ENCODE data around the gene TAS1R2. TPM values are rescaled to one million over a fixed set of nuclear protein-coding genes. Genes with fewer than 3 reads are reported as not detected.

Gene TAS1R2
- polyA plus RNA-seq, 2 of the 4 experiments (the other 2 are of a cell fraction): not detected

DNA sequence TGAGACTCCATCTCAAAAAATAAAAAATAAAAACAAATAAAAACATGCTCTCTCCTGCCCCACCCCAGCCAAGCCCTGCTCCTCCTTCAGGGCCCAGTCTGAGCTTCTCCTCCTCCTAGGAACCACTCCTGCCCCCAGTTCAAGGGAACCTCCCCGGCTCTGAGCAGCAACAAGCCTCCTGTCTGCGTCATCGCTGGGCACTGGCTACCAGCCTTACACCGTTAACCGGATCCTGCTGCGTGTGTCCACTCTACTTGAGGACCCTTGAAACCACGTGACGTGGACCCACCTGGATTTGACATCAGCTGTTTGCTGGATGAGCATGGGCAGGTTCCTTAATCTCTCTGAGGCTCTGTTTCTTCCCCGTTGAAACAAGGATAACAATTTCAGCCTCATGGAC is 1.6 kb upstream of the TAS1R2 start:
- no peak overlapping the region for H3K27ac ChIP-seq
- TF ChIP-seq, protein P1, sequence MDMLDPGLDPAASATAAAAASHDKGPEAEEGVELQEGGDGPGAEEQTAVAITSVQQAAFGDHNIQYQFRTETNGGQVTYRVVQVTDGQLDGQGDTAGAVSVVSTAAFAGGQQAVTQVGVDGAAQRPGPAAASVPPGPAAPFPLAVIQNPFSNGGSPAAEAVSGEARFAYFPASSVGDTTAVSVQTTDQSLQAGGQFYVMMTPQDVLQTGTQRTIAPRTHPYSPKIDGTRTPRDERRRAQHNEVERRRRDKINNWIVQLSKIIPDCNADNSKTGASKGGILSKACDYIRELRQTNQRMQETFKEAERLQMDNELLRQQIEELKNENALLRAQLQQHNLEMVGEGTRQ (IDR thresholded peaks at IDR 0.05): no peak
- TF ChIP-seq MAZ (IDR thresholded peaks at IDR 0.05; ENCODE audit: borderline replicate concordance, low read depth, low read length) (no peak), HEYL (CRISPR knock-in tag; IDR thresholded peaks at IDR 0.05) (no peak), HOXB5 (CRISPR knock-in tag; IDR thresholded peaks at IDR 0.05) (no peak)
- no peak overlapping the region for H3K4me2 ChIP-seq
- FAIRE-seq: no peak
- no peak for DNase-seq (ENCODE audit: low read depth in 1 of 2, low spot score in 1 of 2)
- ChIA-PET CTCF (interaction anchor here (0.9 to 1.9 kb wide), 2 partner anchors 14 to 264 kb away, joined by 4 to 10 read pairs; no protein-coding TSS in a partner anchor), POLR2A (no interaction called here)
- no peaks in the 10 kb centered on the region for H3K9me3 ChIP-seq
- no peak overlapping the region for H3K4me3 ChIP-seq
- 58% methylated on average over 6 of the region's 9 CpGs for WGBS (ENCODE audit: missing lambda C conversion rate)
- H3K4me1 ChIP-seq: no peaks in the 10 kb centered on the region
- ATAC-seq: no peak

GRCh38 chr1:18858070-18858688 is 1.3 kb downstream of the TAS1R2 start:
- TF ChIP-seq POLR2AphosphoS2 (conservative IDR thresholded peaks at IDR 0.05; ENCODE audit: low read length) (no peak), ESRRA (IDR thresholded peaks at IDR 0.05; ENCODE audit: borderline replicate concordance, low read length) (no peak), EP300 (IDR thresholded peaks at IDR 0.05) (no peak), CBX8 (IDR thresholded peaks at IDR 0.05) (no peak), NFE2L2 (conservative IDR thresholded peaks at IDR 0.05; ENCODE audit: low read length) (no peak), ATOH8 (CRISPR knock-in tag; IDR thresholded peaks at IDR 0.05; ENCODE audit: low read depth) (no peak), HOXA7 (CRISPR knock-in tag; IDR thresholded peaks at IDR 0.05) (no peak), BCL3 (IDR thresholded peaks at IDR 0.05) (no peak), MAZ (IDR thresholded peaks at IDR 0.05; ENCODE audit: borderline replicate concordance, low read depth, low read length) (no peak), ZFP36 (IDR thresholded peaks at IDR 0.05; ENCODE audit: borderline replicate concordance, partially characterized antibody) (no peak), ZNF302 (CRISPR knock-in tag; IDR thresholded peaks at IDR 0.05) (no peak), MAFK (IDR thresholded peaks at IDR 0.05; ENCODE audit: partially characterized antibody) (no peak), ZC3H11A (IDR thresholded peaks at IDR 0.05) (no peak), EHF (CRISPR knock-in tag; IDR thresholded peaks at IDR 0.05) (no peak), PHF8 (IDR thresholded peaks at IDR 0.05; ENCODE audit: borderline replicate concordance, low read depth) (no peak), ELK1 (IDR thresholded peaks at IDR 0.05; ENCODE audit: low read depth, low read length) (no peak)
- TF ChIP-seq, protein P2, sequence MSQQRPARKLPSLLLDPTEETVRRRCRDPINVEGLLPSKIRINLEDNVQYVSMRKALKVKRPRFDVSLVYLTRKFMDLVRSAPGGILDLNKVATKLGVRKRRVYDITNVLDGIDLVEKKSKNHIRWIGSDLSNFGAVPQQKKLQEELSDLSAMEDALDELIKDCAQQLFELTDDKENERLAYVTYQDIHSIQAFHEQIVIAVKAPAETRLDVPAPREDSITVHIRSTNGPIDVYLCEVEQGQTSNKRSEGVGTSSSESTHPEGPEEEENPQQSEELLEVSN (IDR thresholded peaks at IDR 0.05; ENCODE audit: borderline replicate concordance, low read depth): no peak
- H3K4me3 ChIP-seq: no peak overlapping the region
- ChIA-PET POLR2A (no interaction called here), CTCF (no interaction called here)
- no peaks in the 10 kb centered on the region for H3K9me3 ChIP-seq
- ATAC-seq (no peak), DNase-seq (ENCODE audit: low read depth in 1 of 2, low spot score in 1 of 2) (no peak), FAIRE-seq (no peak)
- WGBS (ENCODE audit: missing lambda C conversion rate): 35% methylated on average over 7 of the region's 7 CpGs
- no peak overlapping the region for H3K27ac ChIP-seq
- no peaks in the 10 kb centered on the region for H3K4me1 ChIP-seq
- no peak overlapping the region for H3K4me2 ChIP-seq

Measured in A549 (cell line).